ENCODE measurements around the gene ANKFY1. TPM values are rescaled to one million over a fixed set of nuclear protein-coding genes. Genes with fewer than 3 reads are reported as not detected.

The ANKFY1 gene
- total RNA-seq, 4 donors from 2014 or later = 12.6 to 26.9 (median 13.5) TPM

- Histone ChIP-seq H3K4me1 (peaks cover 8 to 22% of the 10 kb centered on the region in 2 donors), H3K4me3 (no peak overlapping the region), H3K9me3 (no peaks in the 10 kb centered on the region), H3K36me3 (peaks cover 0 to 7% of the 10 kb centered on the region in 2 donors), H3K27me3 (no peaks in the 10 kb centered on the region), H3K27ac (peak overlapping the region in 2 of 4 donors; percentile 75 to 88)
- no peak for TF ChIP-seq POLR2A (IDR thresholded peaks at IDR 0.05)
- TF ChIP-seq CTCF (IDR thresholded peaks at IDR 0.05 in 4 of 5, conservative IDR thresholded peaks at IDR 0.05 in 1 of 5) = no peak
- DNase-seq (no peak), ATAC-seq (no peak)
- in situ Hi-C loops (cut with MboI; ENCODE audit: low sequenced_read_pairs in 4 of 4) (no loop called here), intact Hi-C loops (cut with DNase I; ENCODE audit: low total_unique reads) (no loop called here)
Observed at GRCh38 chr17:4221899-4222659, 41.7 kb downstream of the ANKFY1 start.

- TF ChIP-seq POLR2A (IDR thresholded peaks at IDR 0.05) (no peak), CTCF (IDR thresholded peaks at IDR 0.05 in 4 of 5, conservative IDR thresholded peaks at IDR 0.05 in 1 of 5) (no peak)
- H3K36me3 ChIP-seq = peaks cover 0 to 7% of the 10 kb centered on the region in 2 donors
- peak overlapping the region; percentile 75 to 88 (median 80) for H3K27ac ChIP-seq
- H3K4me1 ChIP-seq = peaks cover 11 to 25% of the 10 kb centered on the region in 2 donors
- H3K4me3 ChIP-seq = peak overlapping the region in 1 of 4 donors; percentile 9
- in situ Hi-C loops (cut with MboI; ENCODE audit: low sequenced_read_pairs in 4 of 4) (no loop called here), intact Hi-C loops (cut with DNase I; ENCODE audit: low total_unique reads) (no loop called here)
- no peaks in the 10 kb centered on the region for H3K9me3 ChIP-seq
- DNase-seq (no peak), ATAC-seq (no peak)
- H3K27me3 ChIP-seq = no peaks in the 10 kb centered on the region
Observed at GRCh38 chr17:4221163-4221562, 42.6 kb downstream of the ANKFY1 start.

- no peak for TF ChIP-seq CTCF (IDR thresholded peaks at IDR 0.05 in 4 of 5, conservative IDR thresholded peaks at IDR 0.05 in 1 of 5)
- peak; percentile 70 to 81 for TF ChIP-seq POLR2A (IDR thresholded peaks at IDR 0.05)
- DNase-seq (peak; percentile 45 to 71), ATAC-seq (peak; percentile 91 to 97)
- in situ Hi-C loops (cut with MboI; ENCODE audit: low sequenced_read_pairs in 4 of 4) = no loop called here
- Histone ChIP-seq H3K9me3 (no peaks in the 10 kb centered on the region), H3K4me3 (peak overlapping the region in 1 of 4 donors; percentile 9), H3K4me1 (peaks cover 16 to 30% of the 10 kb centered on the region in 2 donors), H3K27ac (peak overlapping the region; percentile 75 to 88 (median 80)), H3K27me3 (no peaks in the 10 kb centered on the region), H3K36me3 (peaks cover 0 to 7% of the 10 kb centered on the region in 2 donors)
- intact Hi-C loops (cut with DNase I; ENCODE audit: low total_unique reads) = no loop called here
Observed at GRCh38 chr17:4220655-4221054, 43.1 kb downstream of the ANKFY1 start.

- intact Hi-C loops (cut with DNase I; ENCODE audit: low total_unique reads) = loop anchor here (5.0 to 10.0 kb wide), 2 partner anchors 77 to 346 kb away; partner anchors contain the start of genes CYB5D2, GGT6 and ZZEF1
- H3K4me1 ChIP-seq = peaks cover 27 to 41% of the 10 kb centered on the region in 2 donors
- H3K4me3 ChIP-seq = no peak overlapping the region
Observed at GRCh38 chr17:4219241-4219640, 44.5 kb downstream of the ANKFY1 start.

More at GRCh38 chr17:4219241-4219640, 44.5 kb downstream of the ANKFY1 start:
- in situ Hi-C loops (cut with MboI; ENCODE audit: low sequenced_read_pairs in 4 of 4) = loop anchor here in 1 of 4 donors (10.0 kb wide), 1 partner anchor 86 kb away; no protein-coding TSS in a partner anchor
- ATAC-seq (no peak), DNase-seq (no peak)
- peaks cover 0 to 7% of the 10 kb centered on the region in 2 donors for H3K36me3 ChIP-seq
- no peaks in the 10 kb centered on the region for H3K27me3 ChIP-seq
- TF ChIP-seq POLR2A (IDR thresholded peaks at IDR 0.05) (no peak), CTCF (IDR thresholded peaks at IDR 0.05 in 4 of 5, conservative IDR thresholded peaks at IDR 0.05 in 1 of 5) (no peak)
- H3K9me3 ChIP-seq = no peaks in the 10 kb centered on the region
- peak overlapping the region in 3 of 4 donors; percentile 78 to 88 (median 81) for H3K27ac ChIP-seq

Measured in gastrocnemius medialis (tissue), 4 donors.